ENCODE data around the gene OTOG. TPM values are rescaled to one million over a fixed set of nuclear protein-coding genes. Genes with fewer than 3 reads are reported as not detected.

The OTOG gene
- polyA plus RNA-seq, 3 donors: not detected

DNA sequence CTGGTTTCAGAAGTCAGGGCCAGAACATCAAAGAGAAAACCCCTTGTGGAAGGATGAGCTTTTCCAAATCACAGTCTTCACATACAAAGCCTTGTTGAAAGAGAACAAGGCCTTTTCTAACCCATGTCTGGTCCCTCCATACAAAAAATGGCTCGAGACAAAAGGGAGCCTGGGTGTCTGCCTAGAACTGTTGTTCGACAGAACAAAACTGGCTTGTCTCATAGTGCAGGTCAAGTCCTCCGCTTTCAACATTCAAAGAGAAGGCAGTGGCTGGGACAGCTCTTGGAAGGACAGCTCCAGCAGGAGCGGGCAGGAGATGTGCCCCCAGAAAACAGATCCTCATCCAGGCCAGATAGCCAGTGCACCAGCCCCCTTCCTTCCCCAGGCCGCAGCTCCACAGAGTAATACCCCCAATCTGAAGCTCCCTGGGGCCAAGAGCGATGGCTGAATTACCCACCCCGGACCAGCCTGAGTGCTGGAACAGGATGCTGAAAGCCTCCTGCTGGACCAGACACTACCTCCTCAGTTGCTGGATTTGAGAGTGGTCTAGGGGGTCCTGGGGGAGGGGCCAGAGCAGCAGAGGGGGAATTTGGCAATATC lies 30.4 kb upstream of the OTOG start:
- no peak overlapping the region for H3K27ac ChIP-seq (ENCODE audit: low read depth, low read length)
- 90 to 92% (median 90%) methylated on average over 7 of the region's 7 CpGs for WGBS, 3 donors

DNA sequence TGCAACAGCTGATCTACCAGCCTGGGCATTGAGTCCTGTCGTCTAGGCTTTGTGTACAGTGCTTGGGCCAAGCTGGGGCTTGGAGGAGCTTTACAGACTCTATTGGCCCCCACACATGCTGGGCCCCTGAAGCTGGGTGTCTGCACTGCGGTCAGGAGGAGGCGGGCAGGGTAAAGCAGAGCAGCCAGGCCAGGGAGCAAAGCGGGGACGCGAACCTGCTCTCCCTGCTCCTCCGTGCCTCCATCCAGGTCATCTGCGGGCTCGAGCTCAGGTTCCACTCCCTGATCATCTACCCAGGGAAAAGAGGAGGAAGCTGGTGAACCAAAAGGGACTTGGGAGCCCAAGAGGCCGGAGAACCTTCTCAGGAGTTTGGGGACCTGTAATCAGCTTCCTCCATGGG lies 29.9 kb upstream of the OTOG start:
- no peak overlapping the region for H3K27ac ChIP-seq (ENCODE audit: low read depth, low read length)
- WGBS, 3 donors: 89 to 93% (median 91%) methylated on average over 10 of the region's 10 CpGs

DNA sequence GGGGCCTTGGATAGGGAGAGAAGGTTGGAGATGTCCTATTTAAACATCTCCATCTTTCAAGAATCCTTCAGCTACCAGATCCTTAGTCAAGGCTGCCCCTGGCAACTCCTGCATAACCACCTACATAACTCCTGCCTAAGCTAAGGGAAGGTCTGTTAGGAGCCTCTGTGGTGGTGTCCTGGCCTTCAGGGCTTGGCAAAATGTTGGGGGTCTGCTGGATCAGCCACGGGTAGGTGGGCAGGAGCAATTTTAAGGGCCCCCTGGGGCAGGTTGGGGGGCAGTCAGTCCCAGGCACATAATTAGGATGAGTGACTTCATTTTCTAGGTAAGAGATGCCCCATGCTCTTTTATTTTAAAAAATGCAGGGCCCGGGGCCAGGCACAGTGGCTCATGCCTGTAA lies 28.7 kb upstream of the OTOG start:
- 84 to 89% (median 85%) methylated on average over 2 of the region's 2 CpGs for WGBS, 3 donors
- no peak overlapping the region for H3K27ac ChIP-seq (ENCODE audit: low read depth, low read length)

DNA sequence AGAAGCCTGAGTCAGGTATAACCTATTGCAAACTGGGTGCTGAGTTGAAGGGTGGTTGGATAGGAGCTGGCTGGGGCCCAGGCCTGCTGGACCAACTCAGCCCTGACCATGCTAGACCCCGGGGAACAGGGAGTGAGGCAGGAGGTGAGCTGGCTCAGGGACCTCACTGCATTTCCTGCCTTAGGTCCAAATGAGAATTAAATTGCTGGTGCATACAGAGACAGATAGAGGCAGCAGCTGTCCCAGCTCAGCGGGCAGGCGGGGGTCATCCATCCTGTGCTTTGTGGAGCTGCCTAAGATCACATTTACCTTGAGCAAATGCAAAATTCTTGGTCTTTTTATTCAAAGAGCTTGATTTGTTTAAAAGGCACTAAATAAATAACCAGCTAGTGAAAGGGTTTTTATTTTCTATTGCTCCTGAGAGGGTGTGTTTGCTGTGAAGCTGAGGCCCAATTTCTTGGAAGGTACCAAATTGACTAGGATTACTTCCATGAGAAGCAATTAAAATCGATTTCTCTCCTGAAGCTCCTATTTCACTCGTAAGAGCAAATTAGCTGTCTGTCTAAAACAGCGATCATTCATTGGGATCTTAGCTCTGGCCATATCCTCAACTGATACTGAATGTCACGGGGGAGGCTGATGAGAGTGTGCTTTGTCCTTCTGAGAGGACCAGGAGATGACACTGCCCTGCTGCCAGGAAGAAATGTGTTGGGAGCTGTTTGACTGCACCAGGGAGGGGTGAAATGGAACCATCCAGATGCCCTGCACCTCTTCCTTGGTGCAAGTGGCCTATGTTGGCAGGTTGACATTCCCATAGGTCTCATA lies 27.8 kb upstream of the OTOG start:
- 73 to 81% (median 78%) methylated on average over 7 of the region's 7 CpGs for WGBS, 3 donors
- H3K27ac ChIP-seq (ENCODE audit: low read depth, low read length): no peak overlapping the region

DNA sequence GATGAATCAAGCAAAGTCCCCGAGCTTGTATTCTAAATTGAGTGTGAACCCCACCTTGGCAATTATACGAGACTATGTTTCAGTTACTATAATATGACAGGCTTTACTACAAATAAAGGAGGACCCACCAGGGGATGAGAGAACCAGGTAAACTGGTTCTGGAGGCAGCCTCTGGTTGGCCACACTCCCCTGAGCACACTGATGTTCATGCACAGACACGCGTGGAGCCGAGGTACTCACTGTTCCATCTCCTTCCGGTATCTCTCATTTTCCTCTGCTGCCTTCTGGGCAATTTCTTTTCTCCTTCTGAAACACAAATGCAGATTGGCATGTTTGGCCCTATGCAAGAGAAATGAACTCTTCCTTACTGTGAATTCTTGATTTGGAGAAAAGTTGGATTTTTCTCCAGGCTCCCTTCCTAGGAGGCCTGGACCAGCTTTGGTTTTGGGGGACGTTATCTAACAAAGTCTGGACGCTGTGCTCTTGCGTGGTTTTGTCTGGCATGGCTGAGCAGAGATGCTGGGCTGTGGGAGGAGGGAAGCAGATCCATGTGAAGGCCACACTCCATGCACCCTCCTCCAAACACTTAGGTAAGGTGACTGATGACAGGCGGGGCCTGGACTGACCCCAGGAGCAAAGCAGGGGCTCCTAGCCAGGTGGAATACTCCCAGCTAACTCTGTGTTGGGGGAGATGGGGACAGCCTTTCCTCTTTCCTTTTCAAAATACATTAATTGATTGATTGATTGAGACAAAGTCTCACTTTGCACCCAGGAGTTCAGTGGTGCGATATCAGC lies 25.8 kb upstream of the OTOG start:
- WGBS, 3 donors: 89 to 91% (median 90%) methylated on average over 11 of the region's 11 CpGs
- H3K27ac ChIP-seq (ENCODE audit: low read depth, low read length): no peak overlapping the region

DNA sequence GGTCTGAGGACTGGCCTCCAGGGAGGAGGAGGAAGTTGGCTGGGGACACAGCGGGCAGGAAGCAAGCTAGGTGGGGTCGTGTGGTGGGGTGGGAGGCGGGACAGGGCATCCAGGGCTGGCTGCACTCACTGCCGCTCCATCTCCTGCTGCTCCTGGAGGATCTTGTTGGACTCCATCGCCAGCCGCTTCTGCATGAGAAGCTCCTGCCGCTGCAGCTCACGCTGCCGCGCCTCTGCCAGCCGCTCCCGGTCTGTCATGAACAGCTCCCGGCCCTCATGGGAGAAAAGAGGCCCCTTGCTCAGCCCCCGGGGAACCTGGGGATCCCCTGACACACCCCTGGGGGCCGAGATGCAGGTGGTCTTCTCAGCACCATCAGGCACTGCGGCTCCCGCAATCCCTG lies 24.4 kb upstream of the OTOG start:
- 86 to 88% (median 86%) methylated on average over 17 of the region's 17 CpGs for WGBS, 3 donors
- no peak overlapping the region for H3K27ac ChIP-seq (ENCODE audit: low read depth, low read length)

DNA sequence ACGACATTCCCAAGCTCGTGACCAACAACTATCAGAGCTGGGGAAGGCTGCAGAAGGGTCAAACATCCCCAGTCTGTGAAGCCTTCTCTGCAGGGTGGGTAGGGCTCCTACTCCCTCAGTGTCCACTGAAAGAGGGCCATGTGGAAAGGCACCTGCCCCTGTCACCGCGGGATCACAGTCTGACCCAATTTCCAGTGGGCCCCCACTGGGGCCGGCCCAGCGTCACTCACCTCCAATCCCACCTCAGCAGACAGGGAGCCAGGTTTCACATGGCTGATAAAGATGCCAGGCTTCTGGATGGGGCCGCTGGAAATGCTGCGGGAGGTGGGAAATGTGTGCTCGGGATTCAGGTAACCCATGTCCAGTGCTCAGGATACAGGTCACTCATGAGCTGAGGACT lies 22.8 kb upstream of the OTOG start:
- 89 to 93% (median 93%) methylated on average over 9 of the region's 9 CpGs for WGBS, 3 donors
- no peak overlapping the region for H3K27ac ChIP-seq (ENCODE audit: low read depth, low read length)

DNA sequence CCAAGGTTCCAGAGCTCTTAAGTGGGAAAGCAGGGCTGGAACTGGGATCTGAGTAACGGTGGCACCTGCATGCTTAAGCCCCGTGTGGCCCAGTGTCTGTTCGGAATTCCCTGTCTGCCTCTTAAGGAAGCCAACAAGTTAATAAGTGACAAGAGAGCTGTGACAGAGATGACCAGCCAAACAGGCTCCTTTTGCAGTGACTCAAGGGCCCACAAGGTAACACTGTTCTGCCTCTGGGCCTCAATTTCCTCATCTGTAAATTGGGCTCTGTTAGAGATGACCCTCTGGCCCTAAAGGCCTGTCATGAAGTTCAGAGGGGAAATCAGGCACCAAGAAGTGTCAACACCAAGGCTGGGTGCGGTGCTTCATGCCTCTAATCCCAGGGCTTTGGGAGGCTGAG lies 21.5 kb upstream of the OTOG start:
- WGBS, 3 donors: 66 to 92% (median 89%) methylated on average over 4 of the region's 4 CpGs
- no peak overlapping the region for H3K27ac ChIP-seq (ENCODE audit: low read depth, low read length)

DNA sequence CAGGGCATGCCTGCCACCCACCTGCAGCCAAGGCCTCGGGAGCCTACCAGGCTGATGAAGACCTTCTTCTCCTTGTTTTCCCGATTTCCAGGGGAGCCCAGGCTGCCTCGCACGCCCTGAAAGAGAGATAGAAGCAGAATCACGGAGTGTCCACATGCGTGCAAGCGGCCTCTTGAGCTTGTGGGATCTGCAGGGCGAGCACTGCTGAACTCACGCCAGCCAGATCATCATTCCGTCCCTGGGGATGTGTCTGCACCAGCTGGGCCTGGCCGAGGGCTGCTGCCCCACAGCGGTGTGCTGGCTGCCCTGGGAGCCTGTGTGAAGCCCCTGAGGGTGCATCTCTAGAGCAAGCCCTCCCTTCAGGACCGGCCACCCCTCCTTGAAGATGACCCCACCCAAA lies 20.7 kb upstream of the OTOG start:
- no peak overlapping the region for H3K27ac ChIP-seq (ENCODE audit: low read depth, low read length)
- WGBS, 3 donors: 78 to 90% (median 82%) methylated on average over 13 of the region's 13 CpGs

DNA sequence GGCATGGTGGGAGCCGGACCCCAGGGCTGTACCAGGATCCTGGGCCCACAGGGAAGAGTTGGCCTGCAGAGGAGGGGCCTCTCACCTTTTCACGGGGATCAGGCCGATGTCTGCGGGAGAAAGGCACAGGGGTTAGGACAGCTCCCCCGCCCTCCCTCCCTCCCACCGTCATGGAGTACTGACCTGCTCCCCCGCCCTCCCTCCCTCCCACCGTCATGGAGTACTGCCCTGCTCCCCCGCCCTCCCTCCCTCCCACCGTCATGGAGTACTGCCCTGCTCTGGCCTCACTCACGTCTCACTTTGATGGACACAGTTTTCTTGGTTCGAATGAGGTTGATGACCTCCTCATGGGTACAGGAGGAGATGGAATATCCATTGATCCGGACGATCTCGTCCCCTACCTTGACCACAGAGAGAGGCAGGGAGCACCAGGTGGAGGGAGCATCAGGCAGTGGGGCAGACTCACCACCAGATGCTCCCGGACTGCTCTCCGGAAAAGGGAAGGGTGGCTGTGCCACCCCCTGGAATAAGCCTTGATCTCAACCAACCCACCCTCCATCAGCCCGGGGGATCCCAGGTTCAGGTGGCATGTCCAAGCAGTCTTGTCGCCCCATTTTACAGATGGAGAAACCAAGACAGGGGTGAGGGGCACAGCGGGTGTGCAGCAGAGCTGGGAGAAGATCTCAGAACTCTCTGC lies 20.0 kb upstream of the OTOG start:
- H3K27ac ChIP-seq (ENCODE audit: low read depth, low read length): no peak overlapping the region
- 85 to 88% (median 85%) methylated on average over 16 to 20 of the region's 20 CpGs for WGBS, 3 donors

DNA sequence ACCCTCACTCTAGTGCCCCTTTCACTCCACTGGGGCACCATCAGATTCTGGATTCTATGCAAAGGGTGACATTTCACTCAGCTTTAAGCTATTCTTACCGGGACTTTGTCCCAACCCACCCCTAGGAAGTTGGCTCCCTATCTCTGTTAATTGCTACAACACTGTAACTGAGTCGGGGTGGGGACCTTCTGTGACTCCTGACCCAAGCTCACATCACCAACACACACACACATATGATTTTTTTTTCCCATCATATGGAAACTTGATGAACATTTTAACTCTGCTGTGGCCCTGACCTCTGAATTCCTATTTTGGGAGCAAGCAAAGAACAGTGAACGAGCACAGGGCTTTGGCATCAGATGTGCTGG lies 19.4 kb upstream of the OTOG start:
- WGBS, 3 donors: 73 to 79% (median 74%) methylated on average over 3 of the region's 3 CpGs

DNA sequence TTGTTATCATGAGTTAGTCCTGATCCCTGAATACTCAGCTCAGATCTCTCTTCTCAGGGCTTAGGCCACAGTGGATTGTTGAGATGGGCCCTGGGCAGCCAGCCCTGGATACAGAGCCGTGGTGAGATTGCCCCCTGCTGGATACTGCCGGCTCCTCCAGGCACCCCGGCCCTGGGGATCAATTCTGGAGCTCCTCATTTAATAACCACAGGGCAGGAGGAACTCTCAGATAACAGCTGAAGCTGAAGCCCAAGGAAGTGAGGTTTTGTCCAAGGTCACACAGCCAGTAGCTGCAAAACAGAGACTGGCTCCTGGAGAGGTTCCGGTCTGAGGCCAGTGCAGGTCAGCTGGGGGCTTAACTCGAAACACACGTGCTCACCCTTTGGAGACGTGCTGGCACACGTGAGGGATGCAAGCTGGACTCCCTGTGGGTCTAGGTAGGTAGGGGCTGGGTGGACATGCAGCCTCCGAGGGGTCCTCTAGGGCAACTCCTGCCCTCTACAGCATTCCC lies 18.8 kb upstream of the OTOG start:
- no peak overlapping the region for H3K27ac ChIP-seq (ENCODE audit: low read depth, low read length)
- 41 to 58% (median 43%) methylated on average over 9 of the region's 9 CpGs for WGBS, 3 donors

More for the DNA sequence above, 19.4 kb upstream of the OTOG start:
- no peak overlapping the region for H3K27ac ChIP-seq (ENCODE audit: low read depth, low read length)

DNA sequence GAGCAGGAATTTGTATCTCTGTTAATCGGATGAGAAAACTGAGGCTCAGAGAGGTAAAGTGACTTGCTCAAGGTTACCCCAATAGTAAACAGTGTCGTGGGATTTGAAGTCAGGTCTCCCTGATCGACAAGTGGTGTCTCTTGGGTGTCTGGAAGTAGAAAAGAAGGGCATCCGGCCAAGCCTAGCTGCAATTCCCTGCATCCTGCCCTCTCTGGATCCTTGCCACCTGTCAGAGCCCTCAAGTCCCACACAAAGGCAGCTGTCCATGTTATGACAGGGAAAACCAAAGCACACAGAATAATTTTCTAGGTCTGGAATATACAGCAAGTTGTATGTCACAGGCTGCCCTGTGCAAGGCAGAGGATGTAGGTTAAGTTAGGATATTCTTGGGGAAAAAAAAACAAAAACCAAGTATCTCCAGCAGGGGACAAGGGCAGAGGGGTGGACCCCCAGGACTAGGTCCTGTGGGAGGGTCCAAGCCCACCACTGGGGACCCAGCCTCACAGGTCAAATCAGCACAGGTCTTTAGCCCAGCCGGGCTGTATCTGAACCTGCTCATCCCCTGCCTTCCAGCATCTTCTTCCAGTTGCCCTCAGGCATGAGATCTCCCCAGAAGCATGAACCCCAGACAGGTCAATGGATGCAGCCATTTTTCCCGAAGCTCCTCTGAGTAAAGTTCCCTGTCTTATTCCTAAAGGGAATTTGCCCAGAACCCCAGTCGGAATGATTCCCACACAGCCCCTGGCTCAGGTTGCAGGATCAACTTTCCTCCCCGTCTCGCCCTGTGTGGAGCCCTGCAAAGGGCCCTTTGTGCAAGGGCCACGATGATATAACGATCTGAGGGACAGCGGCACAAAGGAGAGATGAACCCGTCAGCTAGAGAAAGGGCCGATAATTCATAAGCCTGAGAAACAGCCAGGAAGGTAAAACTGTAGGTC lies 17.9 kb upstream of the OTOG start:
- H3K27ac ChIP-seq (ENCODE audit: low read depth, low read length): no peak overlapping the region
- WGBS, 3 donors: 72 to 80% (median 74%) methylated on average over 14 of the region's 14 CpGs

DNA sequence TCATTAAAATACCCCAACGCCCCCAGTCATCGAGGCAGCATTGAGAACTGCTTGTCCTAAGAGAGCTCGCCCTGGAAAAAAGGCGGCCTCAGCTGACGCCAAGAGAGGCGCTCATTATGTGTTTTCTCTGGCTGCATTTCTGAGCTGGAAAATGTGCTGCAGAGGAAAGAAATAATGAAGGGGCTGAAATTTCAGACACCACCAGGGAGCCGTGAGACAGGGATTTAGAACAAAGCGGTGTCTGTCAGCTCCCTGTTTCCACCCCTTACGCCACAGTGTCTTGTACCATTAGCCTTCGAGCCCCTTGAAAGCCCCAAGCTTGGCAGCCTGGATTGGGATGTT lies 17.2 kb upstream of the OTOG start:
- H3K27ac ChIP-seq (ENCODE audit: low read depth, low read length): no peak overlapping the region
- WGBS, 3 donors: 79 to 85% (median 82%) methylated on average over 10 of the region's 10 CpGs

DNA sequence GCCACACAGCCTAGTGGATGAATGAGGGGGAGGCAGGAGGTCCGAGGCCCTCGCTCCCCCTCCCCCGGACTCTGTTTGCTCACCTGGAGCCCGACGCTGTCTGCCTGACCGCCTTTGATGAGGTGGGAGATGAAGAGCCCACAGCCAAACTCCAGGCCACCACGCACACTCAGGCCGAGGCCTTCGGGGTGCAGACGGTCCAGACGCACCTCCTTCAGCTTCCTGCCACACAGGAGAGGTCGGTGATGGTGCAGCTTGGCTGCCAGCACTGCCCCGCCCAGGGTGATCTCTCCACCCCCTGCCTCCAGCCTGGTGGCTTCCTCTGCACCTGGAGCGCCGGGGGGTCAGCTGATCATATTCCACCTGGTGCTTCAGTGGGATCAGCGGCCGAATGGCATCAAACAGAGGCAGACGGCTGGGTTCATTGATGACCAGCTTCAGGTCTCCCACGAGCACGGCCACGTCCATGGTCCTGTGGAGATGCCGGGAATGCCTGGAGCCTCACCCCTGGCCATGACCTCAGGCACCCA lies 15.9 kb upstream of the OTOG start:
- no peak overlapping the region for H3K27ac ChIP-seq (ENCODE audit: low read depth, low read length)
- 81 to 88% (median 81%) methylated on average over 21 to 22 of the region's 22 CpGs for WGBS, 3 donors

DNA sequence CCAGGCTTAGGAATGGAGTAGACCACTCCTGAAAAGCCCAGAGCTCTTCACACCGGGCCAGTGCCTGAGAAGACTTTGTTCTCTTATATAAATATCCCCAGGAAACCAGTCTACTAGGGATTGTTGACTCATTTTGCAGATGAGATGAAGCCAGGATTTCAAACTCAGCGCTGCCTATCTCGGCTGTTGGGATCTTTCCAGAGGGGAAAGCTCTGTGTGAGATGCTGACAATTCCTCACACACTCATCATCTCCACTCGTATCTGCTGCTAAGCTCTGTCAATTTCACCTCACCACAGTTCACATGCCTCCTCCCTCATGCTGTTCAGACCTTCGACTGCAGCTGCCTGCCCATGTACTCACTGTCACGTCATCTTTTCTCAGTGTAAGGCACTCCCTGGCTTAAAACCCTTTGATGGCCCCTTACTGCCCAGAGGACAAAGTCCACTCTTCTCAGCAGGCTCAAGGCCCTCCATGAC lies 15.4 kb upstream of the OTOG start:
- 62 to 71% (median 69%) methylated on average over 6 of the region's 6 CpGs for WGBS, 3 donors
- no peak overlapping the region for H3K27ac ChIP-seq (ENCODE audit: low read depth, low read length)

DNA sequence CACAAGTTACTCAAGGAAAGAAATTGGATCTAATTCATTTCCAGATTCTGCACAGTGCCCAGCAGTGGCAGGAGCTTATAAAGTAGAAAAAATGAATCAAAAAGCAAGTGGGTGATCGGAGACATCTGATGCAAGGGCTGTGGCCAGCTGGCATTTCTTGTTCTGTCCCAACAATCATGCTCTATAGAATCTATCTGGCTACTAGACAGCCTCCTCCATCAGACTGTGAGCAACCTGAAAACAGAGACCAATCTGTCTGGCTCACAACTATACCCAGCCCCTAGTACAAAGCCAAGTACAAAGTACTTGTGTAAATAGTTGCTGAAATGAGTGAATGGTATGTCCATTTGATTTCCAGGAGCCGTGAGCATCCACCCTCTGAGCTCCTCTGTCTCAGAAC lies 14.3 kb upstream of the OTOG start:
- WGBS, 3 donors: 78 to 90% (median 84%) methylated on average over 2 of the region's 2 CpGs
- no peak overlapping the region for H3K27ac ChIP-seq (ENCODE audit: low read depth, low read length)
